A172 (cell line): ENCODE measurements around the gene NOS1AP. TPM values are rescaled to one million over a fixed set of nuclear protein-coding genes. Genes with fewer than 3 reads are reported as not detected.

ENCODE experiments used
- DNase-seq: peaks from one replicate; pipeline ENCODE4 v3.0.0-alpha.2; 2015; ENCODE audit warnings: low spot score
- total RNA-seq: library from RNA; depleted of rRNA; stranded (reverse); fragments of >200 nt; shearing (Covaris generic); gene quantifications from 2 replicates; pipeline ENCODE4 v1.2.3, GENCODE V29; 2014

The NOS1AP gene
- total RNA-seq, 1 experiment from 2014 or later: 2.4 TPM

- DNase-seq: no peak
Measured at GRCh38 chr1:162250004-162250730, 180.7 kb downstream of the NOS1AP start.

- DNase-seq: no peak
Measured at GRCh38 chr1:162251102-162251501, 181.6 kb downstream of the NOS1AP start.

DNA sequence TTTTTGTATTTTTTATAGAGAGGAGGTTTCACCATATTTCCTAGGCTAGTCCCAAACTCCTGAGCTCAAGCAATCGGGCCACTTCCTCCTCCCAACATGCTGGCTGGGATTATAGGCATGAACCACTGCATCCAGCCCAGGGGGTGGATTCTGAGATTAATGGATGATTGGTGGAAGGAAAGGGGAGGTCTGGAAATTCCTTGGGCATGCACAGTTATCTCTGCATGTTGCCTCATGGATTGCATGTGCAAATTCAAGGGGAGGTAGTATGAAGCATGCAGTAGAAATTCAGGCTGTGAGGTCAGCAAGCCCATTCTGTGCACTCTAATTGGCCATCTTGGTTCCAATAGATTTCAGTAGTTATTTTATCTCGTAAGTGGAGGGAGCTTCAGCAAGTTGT is 182.7 kb downstream of the NOS1AP start:
- DNase-seq: no peak

- DNase-seq: no peak
Measured at GRCh38 chr1:162253790-162254189, 184.3 kb downstream of the NOS1AP start.

DNA sequence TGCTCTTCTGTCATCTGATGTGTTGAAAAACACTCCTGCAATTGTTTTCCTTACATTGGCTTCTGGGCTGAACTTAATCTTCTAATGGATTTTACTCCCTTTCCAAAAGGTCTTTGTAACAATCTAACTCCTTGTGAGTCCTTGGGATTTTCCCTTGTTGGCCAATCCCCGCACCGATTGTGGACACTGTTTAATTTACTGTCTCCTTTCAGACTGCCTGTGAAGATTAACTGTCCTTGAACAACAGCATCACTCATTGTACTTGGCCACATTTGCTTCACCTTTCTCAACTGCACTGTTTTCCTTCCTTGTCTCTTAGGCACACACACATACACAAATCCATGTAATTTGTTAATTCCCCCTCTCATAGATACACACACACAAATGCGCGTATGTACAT is 186.8 kb downstream of the NOS1AP start:
- DNase-seq: no peak

- no peak for DNase-seq
Measured at GRCh38 chr1:162258394-162258793, 188.9 kb downstream of the NOS1AP start.

GRCh38 chr1:162259894-162260455 is 190.5 kb downstream of the NOS1AP start:
- DNase-seq: no peak

DNA sequence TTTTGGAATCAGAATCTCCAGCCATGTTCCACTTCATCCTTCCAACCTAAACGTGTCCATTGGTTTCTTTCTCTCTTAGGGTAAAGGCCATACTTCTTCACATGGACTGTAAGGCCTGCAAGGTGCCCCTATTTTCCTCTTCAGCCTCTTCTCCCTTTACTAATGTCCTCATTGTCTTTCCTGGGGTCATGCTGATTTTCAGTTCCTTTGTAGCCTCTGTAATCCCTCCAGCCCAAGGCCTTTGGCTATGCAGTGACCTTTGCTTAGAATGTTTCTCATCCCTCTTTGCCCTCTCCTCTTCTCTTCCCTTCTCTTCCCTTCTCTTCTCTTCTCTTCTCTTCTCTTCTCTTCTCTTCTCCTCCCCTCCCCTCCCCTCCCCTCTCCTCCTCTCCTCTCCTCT is 194.6 kb downstream of the NOS1AP start:
- no peak for DNase-seq

- DNase-seq: no peak
Measured at GRCh38 chr1:162265983-162266382, 196.5 kb downstream of the NOS1AP start.

GRCh38 chr1:162270016-162270770 is 200.7 kb downstream of the NOS1AP start:
- no peak for DNase-seq

GRCh38 chr1:162271972-162272371 is 202.5 kb downstream of the NOS1AP start:
- DNase-seq: no peak

- no peak for DNase-seq
Measured at GRCh38 chr1:162272419-162272818, 202.9 kb downstream of the NOS1AP start.

- no peak for DNase-seq
Measured at GRCh38 chr1:162275622-162276175, 206.2 kb downstream of the NOS1AP start.

- peak; percentile 49 for DNase-seq
Measured at GRCh38 chr1:162276493-162276892, 207.0 kb downstream of the NOS1AP start.

GRCh38 chr1:162279136-162279498 is 209.6 kb downstream of the NOS1AP start:
- DNase-seq: no peak

- DNase-seq: no peak
Measured at GRCh38 chr1:162281426-162281825, 211.9 kb downstream of the NOS1AP start.

DNA sequence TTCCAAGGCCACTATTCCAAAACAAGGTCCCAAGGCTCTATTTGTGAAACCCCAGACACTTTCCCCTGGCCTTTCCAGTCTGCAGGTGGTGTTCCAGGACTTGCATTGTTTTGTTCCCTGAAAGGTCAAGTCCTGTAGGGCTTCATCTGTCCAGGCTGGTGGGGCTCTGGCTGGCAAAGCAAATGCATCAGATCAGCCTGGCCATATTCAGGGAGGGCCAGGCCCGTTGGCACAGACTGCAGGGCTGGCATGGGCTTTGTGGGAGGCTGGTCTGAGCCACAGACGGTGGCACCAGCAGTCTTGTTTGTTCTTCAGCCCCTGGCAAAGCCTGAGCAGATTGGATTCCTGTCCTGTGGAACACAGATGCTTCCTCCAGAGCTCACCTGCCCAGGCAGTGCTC is 214.2 kb downstream of the NOS1AP start:
- DNase-seq: no peak

DNA sequence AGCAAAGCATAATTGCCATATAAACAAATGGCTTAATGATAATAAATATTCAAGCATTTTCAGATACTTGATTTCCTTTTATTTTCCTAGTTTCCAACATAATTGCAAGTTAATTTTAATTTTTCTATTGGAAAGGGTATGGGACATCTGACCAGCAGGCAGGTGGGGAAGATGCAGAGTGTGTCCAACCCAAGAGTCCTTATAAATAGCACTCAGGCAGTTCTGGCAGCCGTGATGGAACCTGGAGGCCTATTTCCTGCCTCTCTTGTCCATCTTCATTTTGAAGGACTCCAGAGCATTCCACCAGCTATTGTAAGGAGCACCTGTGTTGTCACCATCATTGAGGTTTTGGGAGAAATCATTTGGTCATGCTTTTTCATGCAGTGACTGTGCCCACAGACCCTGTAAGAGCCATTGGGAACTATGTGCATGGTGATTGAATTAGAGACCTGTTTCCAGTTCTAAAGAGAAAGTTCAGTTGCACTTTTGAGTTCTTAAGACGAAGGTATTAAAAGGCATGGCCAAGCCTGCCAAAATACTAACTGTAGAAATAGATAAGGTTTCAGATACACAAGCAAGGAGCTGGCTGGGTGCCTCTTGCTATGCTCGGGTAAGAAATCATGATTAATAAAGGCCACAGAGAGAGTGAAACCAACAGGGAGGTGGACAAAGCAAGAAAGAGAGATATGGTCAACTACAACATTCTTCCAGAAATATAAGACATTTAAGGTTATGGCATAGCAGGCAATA is 214.9 kb downstream of the NOS1AP start:
- no peak for DNase-seq

- DNase-seq: peak; percentile 30
Measured at GRCh38 chr1:162285149-162285561, 215.7 kb downstream of the NOS1AP start.

DNA sequence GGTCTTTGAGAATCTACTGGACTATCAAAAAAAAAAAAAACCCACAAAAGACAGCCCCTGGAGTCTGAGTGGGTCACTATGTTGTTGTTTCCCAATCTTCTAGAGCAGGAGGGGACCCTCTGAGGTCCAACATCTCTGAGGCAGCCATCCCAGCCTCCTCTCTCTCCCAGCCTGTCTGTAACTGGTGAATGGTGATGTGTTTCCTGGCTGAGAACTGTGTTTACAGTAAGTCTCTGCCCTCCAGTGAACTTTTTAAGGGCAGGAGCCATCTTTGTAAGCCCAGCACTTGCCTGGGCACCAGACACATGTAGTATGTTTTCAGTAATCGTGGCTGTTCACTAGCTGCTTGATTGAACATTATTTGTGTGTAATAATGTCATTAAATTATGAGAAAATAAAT is 221.5 kb downstream of the NOS1AP start:
- DNase-seq: no peak

DNA sequence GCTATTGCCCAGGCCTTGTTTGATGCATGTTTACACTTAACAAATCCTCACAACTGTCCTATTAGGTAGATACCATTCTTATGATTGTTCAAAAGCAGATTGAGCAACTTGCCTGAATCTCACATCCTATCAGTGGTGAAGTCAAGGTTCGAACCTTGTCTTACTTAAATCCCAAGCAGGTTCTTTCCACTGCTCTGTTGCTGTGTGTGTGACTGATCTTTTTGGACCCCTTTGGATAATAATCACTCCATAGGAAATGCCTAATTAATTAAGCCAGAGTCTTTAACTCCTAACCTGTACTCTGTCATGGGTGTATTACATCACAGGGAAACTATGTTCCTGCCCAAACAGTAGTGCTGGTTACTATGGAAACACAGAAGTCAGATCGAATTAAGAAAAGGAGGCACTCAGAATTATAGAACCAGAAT is 222.9 kb downstream of the NOS1AP start:
- DNase-seq: no peak
